ENCODE results near the gene ZNF513. TPM values are rescaled to one million over a fixed set of nuclear protein-coding genes. Genes with fewer than 3 reads are reported as not detected.

The ZNF513 gene
- total RNA-seq, 4 donors from 2014 or later: 7.6 to 16.7 (median 11.7) TPM

DNA sequence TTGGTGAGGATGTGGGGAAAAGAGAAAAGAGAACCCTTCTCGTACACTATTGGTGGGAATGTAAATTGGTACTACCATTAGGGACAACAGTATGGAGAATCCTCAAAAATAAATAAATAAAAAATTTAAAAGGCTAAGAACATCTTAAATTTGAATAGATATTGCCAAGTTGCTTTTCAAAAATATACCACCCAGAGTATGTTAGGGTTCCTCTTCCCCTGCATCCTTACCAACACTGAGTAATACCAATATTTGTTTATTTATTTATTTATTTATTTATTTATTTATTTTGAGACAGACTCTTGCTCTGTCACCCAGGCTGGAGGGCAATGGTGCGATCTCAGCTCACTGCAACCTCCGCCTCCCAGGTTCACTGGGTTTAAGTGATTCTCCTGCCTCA is 42.4 kb upstream of the ZNF513 start:
- Histone ChIP-seq H3K4me3 (no peak overlapping the region), H3K27me3 (no peaks in the 10 kb centered on the region), H3K4me1 (peaks cover 3% of the 10 kb centered on the region), H3K36me3 (no peaks in the 10 kb centered on the region), H3K27ac (no peak overlapping the region), H3K9me3 (no peaks in the 10 kb centered on the region)
- TF ChIP-seq, protein P1, sequence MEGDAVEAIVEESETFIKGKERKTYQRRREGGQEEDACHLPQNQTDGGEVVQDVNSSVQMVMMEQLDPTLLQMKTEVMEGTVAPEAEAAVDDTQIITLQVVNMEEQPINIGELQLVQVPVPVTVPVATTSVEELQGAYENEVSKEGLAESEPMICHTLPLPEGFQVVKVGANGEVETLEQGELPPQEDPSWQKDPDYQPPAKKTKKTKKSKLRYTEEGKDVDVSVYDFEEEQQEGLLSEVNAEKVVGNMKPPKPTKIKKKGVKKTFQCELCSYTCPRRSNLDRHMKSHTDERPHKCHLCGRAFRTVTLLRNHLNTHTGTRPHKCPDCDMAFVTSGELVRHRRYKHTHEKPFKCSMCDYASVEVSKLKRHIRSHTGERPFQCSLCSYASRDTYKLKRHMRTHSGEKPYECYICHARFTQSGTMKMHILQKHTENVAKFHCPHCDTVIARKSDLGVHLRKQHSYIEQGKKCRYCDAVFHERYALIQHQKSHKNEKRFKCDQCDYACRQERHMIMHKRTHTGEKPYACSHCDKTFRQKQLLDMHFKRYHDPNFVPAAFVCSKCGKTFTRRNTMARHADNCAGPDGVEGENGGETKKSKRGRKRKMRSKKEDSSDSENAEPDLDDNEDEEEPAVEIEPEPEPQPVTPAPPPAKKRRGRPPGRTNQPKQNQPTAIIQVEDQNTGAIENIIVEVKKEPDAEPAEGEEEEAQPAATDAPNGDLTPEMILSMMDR (IDR thresholded peaks at IDR 0.05): no peak
- TF ChIP-seq POLR2A (IDR thresholded peaks at IDR 0.05) (no peak), POLR2AphosphoS5 (IDR thresholded peaks at IDR 0.05) (no peak), EP300 (IDR thresholded peaks at IDR 0.05) (no peak)
- 97% methylated on average over 3 of the region's 3 CpGs for WGBS
- no peak for DNase-seq (ENCODE audit: low spot score in 2 of 2)

DNA sequence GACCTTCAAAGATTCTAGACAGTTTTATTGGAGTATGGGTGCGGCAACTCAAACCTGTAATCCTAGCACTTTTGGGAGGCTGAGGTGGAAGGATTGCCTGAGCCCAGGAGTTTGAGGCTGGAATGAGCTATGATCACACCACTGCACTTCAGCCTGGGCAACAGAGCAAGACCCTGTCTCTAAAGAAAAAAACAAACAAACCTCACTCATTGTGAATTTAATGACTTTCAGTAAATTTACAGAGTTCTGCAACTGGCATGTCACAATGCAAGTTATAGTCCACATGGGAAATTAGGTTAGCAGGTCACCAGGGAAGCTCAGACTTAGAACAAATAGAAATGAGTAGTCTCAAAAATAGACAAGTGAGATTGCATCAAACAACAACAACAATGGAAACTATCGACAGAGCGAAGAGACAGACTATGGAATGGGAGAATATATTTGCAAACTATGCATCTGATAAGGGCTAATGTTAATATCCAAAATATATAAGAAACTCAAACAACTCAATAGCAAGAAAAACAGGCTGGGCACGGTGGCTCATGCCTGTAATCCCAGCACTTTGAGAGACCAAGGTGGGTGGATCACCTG is 41.2 kb upstream of the ZNF513 start:
- Histone ChIP-seq H3K4me1 (no peaks in the 10 kb centered on the region), H3K27ac (no peak overlapping the region), H3K4me3 (no peak overlapping the region), H3K36me3 (no peaks in the 10 kb centered on the region), H3K27me3 (no peaks in the 10 kb centered on the region), H3K9me3 (no peaks in the 10 kb centered on the region)
- TF ChIP-seq POLR2AphosphoS5 (IDR thresholded peaks at IDR 0.05) (no peak), POLR2A (IDR thresholded peaks at IDR 0.05) (no peak), EP300 (IDR thresholded peaks at IDR 0.05) (no peak)
- TF ChIP-seq, protein P1 (IDR thresholded peaks at IDR 0.05): no peak
- 89% methylated on average over 4 of the region's 4 CpGs for WGBS
- no peak for DNase-seq (ENCODE audit: low spot score in 2 of 2)

DNA sequence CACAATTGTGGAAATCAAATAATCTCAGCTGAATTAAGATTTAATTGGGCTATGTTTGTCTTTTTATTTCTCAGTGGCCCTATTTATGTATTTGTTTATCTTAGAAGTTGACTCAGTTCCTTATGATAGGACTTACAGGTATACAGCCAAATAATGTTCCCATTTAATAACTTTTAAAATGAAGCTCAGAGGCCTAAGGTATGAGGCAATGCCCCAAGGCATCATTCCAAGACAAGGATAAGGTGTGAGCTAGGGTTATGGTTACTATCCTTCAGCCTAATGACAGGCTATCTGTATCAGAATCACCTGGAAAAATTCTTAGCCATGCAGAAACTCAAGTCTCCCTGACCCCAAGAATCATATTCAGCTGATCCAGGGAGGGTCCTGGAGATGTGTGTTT is 40.5 kb upstream of the ZNF513 start:
- H3K36me3 ChIP-seq: no peaks in the 10 kb centered on the region

DNA sequence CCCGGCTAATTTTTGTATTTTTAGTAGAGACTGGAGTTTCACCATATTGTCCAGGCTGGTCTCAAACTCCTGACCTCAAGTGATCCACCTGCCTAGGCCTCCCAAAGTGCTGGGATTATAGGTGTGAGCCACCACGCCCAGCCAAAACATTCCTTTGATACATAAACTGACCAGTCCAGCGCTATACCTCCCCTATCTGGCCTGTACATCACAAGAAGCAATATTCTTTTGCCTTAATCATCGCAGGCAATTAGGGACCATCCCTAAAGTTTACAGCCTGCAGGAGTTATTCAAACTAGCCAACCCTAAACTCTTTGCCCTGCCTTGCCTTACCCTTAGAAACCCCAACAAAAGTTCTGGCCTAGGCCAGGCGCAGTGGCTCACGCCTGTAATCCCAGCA is 35.6 kb upstream of the ZNF513 start:
- no peaks in the 10 kb centered on the region for H3K27me3 ChIP-seq

More for the DNA sequence above, 40.5 kb upstream of the ZNF513 start:
- Histone ChIP-seq H3K4me3 (no peak overlapping the region), H3K4me1 (no peaks in the 10 kb centered on the region), H3K27me3 (no peaks in the 10 kb centered on the region), H3K9me3 (no peaks in the 10 kb centered on the region), H3K27ac (no peak overlapping the region)
- DNase-seq (ENCODE audit: low spot score in 2 of 2): no peak
- TF ChIP-seq POLR2A (IDR thresholded peaks at IDR 0.05) (no peak), POLR2AphosphoS5 (IDR thresholded peaks at IDR 0.05) (no peak), EP300 (IDR thresholded peaks at IDR 0.05) (no peak)
- TF ChIP-seq, protein P1 (IDR thresholded peaks at IDR 0.05): no peak

DNA sequence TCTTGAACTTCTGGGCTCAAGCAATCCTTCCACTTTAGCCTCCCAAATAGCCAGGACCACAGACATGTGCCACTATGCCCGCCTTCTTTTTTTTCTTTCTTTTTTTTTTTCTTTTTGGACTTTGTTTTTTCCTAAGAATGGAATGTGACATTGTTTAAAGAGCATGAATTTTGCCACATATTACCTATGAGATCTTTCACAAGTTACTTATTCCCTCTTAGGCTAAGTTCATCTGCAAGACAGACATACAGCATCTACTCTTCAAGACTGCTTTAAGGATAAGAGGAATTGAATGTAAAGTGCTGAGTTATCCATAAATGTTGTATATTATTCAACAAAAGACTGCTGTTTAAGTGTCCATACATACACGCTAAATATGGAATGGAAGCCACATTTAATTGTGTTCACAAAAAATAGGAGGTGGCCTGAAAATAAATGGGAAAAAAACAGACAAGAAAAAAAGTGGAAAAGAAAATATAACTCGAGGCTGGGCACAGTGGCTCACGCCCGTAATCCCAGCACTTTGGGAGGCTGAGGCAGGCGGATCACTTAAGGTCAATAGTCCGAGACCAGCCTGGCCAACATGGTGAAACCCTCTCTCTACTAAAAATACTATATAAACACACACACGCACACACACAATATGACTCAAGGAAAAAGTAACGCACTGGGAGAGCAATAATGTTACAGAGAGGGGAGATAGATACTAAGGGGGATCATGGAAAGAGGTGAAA is 32.1 kb upstream of the ZNF513 start:
- Histone ChIP-seq H3K27me3 (no peaks in the 10 kb centered on the region), H3K4me1 (peaks cover 20% of the 10 kb centered on the region), H3K4me3 (no peak overlapping the region), H3K36me3 (no peaks in the 10 kb centered on the region), H3K9me3 (no peaks in the 10 kb centered on the region), H3K27ac (no peak overlapping the region)
- no peak for DNase-seq (ENCODE audit: low spot score in 2 of 2)
- TF ChIP-seq POLR2AphosphoS5 (IDR thresholded peaks at IDR 0.05): no peak
- no peak for TF ChIP-seq EP300 (IDR thresholded peaks at IDR 0.05)
- TF ChIP-seq, protein P1 (IDR thresholded peaks at IDR 0.05): no peak
- TF ChIP-seq POLR2A (IDR thresholded peaks at IDR 0.05): no peak
- WGBS: 83% methylated on average over 9 of the region's 9 CpGs

More for the DNA sequence above, 35.6 kb upstream of the ZNF513 start:
- H3K4me1 ChIP-seq: no peaks in the 10 kb centered on the region
- DNase-seq (ENCODE audit: low spot score in 2 of 2): no peak
- 94% methylated on average over 6 of the region's 6 CpGs for WGBS
- no peak overlapping the region for H3K4me3 ChIP-seq
- H3K9me3 ChIP-seq: no peaks in the 10 kb centered on the region
- no peaks in the 10 kb centered on the region for H3K36me3 ChIP-seq
- H3K27ac ChIP-seq: no peak overlapping the region
- no peak for TF ChIP-seq POLR2A (IDR thresholded peaks at IDR 0.05)
- TF ChIP-seq EP300 (IDR thresholded peaks at IDR 0.05): no peak
- TF ChIP-seq POLR2AphosphoS5 (IDR thresholded peaks at IDR 0.05): no peak
- TF ChIP-seq, protein P1 (IDR thresholded peaks at IDR 0.05): no peak

Data from suprapubic skin (tissue), 4 donors.